Esophagus mucosa (tissue), 1 donor: Measurements from ENCODE around the gene ZMAT1. TPM values are rescaled to one million over a fixed set of nuclear protein-coding genes. Genes with fewer than 3 reads are reported as not detected.
A peak's percentile ranks its signal among the peaks of the same experiment; 100 is the strongest.
"Not testable (repeated sequence)": the region's sequence is repeated elsewhere in the genome, so short reads cannot be mapped to it uniquely, and the experiment has no call there.

Experiments
- ATAC-seq: fragments of 200-7000 bp; cut with Tn5 transposase; one replicate; pipeline ENCODE4 v1.9.1; 2020
- total RNA-seq: library from RNA; stranded (reverse); gene quantifications from one replicate; pipeline ENCODE4 v1.2.4, GENCODE V29; 2023
- donor health status: DM: yes; HTN: yes; CAD: no.

Gene ZMAT1
- total RNA-seq = 0.36 TPM

DNA sequence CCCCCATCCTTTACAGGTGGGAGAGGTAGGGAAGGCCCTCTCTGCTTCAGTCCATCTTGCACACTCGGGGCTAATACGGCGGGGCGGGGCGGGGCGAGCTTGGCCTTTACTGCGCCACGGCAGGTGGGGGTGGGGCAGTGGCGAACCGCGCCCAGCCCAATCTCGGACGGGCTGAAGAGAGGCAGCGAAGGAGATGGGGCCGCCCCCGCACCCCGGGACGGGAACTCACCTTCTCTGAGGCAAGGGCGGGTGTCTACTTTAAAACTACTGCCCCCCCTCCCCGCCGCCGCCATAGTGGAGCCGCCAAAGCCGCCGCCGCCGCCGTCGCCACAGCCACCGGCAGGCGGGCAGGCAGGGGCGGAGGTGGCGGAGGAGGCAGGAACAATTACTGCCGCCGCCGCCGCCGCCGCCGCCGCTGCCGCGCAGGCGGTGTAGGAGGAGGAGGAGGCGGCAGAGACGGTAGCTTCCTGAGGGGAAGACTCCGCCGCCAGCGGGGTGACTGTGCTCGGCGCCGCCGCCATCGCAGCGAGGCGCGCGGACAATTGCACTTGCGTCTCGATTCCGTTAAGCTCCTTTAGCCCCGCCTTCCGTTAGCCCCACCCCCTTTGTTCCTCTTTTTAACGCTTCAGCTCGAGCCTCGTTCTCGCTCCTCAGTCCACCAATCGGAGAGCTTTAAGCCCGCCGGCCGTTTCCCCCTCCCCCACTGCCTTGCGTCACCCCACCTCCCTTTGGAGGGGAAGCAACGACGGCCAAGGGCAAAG is at the start of gene ZMAT1:
TSS of gene ZMAT1 (minus strand) at position 540 of the 761 bp plus-strand sequence. CDS start at position 521, 19 bp downstream.
- ATAC-seq = peak; percentile 90

DNA sequence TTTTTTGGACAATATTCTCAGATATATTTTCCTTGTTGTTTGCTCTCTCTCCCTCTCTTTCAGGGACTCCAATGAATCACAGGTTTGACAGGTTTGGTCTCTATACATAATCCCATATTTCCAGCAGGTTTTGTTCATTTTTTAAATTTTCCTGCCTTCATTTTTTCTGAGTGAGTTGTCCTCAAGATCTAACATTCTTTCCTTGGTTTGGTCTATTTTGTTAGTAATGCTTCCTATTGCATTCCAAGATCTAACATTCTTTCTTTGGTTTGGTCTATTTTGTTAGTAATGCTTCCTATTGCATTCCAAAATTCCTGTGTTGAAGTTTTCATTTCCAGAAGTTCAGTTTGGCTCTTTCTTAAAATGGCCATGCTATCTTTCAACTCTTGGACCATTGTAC is 45.3 kb upstream of the ZMAT1 start:
- no peak for ATAC-seq

GRCh38 chrX:101973066-101973465 is 41.2 kb upstream of the ZMAT1 start:
- no peak for ATAC-seq

GRCh38 chrX:101964923-101965539 is 33.2 kb upstream of the ZMAT1 start:
- ATAC-seq = not testable (repeated sequence)

DNA sequence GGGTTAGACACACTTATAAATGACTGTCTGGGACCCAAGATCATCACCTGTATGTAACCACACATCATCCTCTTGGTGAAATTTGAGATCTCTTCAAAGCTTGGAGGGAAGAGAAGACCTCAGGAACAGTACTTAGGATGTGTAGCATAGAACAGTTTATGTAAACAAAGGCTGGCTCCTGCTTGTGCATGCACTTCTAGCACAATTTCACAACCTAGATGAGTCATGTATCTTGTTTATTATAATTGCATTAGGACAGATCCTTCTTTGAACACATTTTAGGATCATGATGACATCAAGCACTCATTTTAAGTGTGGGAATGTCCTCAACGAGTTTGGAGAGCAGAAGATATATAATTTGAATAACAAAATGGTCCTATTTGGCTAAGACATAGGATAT is 26.3 kb upstream of the ZMAT1 start:
- peak; percentile 48 for ATAC-seq

DNA sequence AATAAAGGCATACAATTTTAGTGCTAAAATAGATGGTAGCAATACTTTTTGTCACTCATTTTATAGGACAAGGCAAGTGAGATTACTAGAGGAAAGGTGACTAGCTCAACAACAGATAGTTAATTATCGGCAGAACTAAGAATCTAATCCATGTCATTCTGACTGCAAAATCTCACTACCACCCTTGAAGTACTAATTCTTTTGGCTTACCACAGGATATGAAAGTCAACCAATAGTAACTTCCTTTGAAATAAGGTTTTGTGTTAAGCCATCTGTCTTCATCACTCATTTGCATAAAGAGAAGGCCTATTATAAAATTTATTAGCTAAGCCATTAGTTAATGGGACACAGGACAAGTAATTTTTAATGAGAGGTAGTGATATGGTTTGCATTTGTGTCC is 25.3 kb upstream of the ZMAT1 start:
- ATAC-seq = no peak

DNA sequence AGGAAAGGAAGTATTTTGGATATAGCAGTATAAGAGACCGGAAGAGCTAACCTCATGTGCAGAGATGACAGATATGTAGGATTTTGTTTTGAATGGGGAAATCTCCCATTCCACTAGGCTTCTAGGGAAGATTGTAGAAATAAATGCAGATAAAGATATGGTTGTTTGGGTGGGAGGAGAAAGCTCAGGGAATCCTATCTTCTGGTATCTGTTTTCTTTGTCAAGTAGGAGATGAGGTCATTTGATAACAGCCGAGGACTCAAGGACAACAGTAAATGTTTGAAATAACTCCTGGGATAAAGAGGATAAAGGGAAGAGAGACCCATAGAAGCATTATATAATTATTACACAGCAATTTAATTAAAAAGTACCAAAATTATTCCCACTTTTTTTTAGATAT is 24.7 kb upstream of the ZMAT1 start:
- no peak for ATAC-seq

- ATAC-seq = no peak
Observed at GRCh38 chrX:101950581-101950980, 18.8 kb upstream of the ZMAT1 start.

- ATAC-seq = no peak
Observed at GRCh38 chrX:101932249-101932570, 383 bp upstream of the ZMAT1 start.

DNA sequence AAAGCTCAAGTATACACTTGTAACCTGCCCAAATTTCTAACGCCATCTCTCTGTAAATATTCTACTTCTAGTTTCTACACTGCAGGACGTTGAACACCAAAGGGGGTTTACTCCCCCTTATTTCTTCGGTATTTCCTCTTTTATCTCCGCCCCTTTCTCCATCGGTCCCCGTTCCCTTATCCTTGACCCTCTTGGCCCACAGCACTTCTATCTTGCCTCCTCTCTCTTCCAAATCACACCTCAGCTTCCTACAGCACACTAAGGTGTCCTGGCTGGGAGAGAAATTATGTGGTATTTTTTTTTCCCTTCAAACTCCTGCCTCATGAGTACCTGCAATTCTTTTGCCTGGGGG is 715 bp downstream of the ZMAT1 start:
- ATAC-seq = no peak

DNA sequence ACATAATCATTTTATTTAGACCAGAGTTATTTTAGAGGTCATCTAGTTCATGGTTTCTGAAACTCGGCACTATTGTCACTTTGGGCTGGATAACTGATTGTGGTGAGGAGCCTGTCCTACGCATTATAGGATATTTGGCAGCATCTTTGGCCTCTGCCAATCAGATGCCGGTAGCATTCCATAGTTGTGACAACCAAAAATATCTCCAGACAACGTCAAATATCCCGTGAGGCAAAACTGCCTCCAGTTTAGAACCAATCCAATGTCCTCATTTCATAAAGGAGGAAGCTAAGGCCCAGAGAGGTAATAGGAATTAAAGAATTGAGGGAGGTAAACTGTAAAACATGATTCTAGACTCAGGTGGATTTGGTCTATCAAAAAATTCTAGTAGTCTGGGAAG is 6.1 kb downstream of the ZMAT1 start:
- ATAC-seq = no peak

DNA sequence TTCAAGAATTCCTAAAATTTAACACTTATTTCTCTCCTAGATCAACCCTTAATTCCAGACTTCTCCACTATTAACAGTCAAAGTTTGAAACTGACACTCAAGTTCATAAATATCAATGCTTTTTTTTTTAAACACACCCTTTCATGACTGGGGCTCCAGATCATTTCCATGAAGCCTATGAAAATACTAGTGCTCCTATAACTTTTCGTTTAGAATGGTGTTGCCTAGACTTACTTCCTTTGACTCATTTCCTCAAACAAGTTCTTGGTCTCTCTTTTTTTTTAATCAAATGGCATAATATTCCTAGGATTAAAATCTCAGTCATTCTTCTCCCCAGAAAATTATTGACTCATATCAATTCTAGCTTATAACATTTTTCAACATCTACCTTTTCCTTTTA is 13.1 kb downstream of the ZMAT1 start:
- no peak for ATAC-seq

DNA sequence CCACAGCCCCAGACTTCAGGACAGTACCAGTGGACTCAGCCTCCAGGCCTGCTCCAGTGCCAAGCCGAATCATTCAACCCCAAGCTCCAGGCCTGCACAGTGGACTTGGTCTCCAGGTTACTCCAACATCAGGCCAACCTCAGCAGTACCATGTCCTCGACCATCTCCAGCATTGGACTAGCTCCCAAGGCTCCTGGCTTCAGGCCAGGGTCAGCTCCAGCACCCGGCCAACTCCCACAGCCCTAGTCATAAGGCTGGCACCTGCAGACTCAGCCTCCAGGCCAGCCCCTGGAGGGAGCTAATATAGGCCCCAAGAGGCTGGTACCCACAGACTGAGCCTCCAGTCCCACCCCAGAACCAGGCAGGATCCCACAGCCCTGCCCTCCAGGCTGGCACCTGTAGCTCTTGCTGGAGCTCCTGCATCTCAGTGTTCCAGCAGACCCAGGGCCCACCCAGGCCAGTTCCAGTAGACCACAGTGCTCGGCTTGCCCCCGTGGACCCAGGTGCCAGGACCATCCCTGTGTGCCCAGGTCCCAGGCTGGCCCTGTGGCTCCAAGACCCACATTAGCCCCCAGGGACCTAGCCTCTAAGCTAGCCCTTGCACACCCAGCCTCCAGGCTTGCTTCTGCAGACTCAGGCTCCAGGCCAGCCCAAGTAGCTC is 25.6 kb downstream of the ZMAT1 start:
- ATAC-seq = no peak

DNA sequence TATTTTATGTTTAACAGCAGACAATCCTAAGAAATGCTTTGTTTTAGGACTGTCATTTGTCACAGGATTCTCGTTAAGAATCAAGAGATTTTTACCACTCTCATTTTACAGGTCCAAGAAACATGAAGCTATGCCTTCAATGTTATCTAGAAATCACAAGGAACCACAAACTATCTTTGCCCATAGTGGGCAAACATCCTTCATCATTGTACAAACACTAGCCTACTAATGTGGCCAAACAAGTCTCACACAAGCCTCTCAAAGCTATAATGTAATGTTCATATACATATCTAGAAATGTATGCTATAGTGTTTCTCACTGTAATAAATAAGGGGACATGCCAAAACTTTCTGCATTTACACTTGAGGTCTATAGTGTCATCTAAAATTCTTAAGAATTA is 26.8 kb downstream of the ZMAT1 start:
- ATAC-seq = no peak

Other genes with a start within 250 kb of the ZMAT1 start
- gene TCEAL2, start 193.7 kb upstream of the ZMAT1 start, total RNA-seq = not detected
- not detected for gene TCEAL6, start 210.5 kb upstream of the ZMAT1 start, total RNA-seq
- 0.80 TPM for gene BEX5, start 223.9 kb upstream of the ZMAT1 start, total RNA-seq